ENCODE measurements around the gene NSD1.
A peak's percentile ranks its signal among the peaks of the same experiment; 100 is the strongest.

The NSD1 gene

DNA sequence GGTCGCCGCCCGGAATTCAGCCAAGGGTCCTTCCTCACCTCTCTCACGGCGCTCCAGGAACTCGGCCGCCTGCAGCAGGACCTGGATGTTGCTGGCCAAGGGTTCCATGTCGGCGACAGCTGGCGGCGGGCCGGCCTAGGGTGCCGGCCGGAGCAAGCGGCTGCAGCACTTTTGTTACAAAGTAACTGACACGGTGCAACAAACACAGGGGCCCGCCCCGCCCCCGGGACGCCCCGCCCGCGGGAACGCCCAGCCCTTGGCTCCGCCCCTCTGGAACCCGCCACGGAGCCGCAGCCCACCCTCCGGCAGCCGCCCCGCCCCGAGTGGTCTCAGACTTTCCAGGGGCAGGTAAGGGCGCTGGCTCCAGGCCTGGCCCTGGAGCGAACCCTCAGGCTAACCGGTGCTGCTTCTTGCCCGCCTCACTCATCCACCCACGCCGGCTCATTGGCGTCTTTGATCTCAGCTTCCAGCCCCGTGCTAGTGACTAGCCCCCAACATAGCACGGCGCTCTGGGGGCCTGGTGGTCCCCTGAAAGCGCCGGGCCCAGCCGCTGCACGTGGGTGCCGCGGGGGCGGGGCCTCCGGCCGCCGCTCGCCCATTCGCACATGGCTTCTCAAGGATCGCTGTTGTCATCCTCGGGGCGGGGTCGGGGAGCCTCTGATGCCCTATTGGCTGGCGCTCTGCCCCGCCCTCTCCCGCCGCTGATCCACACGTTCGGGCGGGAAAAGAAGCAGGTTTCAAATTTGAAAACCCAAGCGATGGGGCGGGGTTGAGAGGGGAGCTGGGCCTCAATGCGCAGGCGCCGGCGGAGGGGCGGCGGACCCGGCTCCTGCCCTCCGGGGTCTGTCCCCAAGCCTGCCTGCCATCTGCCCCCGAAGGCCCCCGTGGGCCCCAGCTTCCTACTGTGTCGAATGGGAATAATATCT lies 178.4 kb downstream of the NSD1 start, which contains the start of gene MXD3:
MXD3 (minus strand) TSS at position 176 of the 926 bp plus-strand sequence; CDS start at position 108, 68 bp downstream.
- peak; percentile 97 for DNase-seq

DNA sequence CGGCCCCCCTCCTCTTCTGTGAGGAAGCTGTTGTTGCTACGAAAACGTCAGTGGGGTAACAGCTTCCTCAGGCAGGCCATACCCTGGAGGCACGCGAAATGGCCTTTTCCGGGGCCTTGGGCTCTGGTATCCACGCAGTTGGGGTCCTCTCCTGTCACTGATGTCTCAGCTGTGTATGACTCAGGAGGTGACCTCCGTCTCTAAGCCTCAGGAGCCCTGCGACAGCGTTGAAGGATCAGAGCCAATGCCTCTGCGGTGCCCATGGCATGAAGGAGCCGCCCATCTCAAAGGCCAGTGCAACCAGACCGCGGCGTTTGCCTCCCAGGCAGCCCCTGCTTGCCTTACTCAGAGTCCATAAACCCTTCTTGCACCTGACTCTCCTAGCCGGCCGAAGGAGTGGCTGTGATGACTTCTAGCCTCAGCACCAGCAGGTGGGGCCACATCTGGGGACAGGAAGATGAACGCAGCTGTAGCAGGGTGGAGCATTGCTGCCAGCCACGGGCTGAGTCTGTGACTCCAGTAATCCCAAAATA lies 179.1 kb downstream of the NSD1 start:
- DNase-seq = no peak

DNA sequence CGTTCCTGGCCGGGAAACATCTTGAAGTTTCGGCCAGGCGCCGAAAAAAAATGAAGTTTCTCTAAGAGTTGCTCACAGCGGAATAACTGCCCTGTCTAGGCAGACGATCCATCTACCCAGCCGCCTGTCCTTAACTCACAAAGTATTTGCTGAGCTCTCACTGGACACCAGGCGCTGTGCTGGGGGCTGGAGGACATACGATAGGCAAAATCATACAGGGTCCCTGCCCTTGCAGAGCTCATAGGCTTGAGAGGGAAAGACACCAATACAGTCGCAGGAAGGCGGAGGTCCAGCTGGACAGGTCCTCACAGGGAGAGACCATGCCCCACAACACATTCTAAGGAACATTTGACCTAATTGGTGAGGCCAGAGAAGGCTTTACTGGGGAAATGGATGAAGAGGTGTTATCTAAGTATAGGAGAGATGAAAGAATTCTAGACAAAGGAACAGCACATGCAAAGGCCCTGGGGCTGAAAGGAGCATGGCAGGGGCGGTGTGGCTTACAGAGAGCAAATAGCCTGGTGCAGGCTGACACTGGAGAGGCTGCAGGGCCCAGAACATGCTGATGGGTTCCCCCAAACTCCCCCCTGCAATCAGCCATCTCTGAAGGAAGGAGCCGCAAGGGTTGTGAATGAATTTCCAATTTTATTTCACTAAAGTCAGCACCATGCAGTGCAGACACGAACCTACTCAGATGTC lies 180.1 kb downstream of the NSD1 start:
- no peak for DNase-seq

DNA sequence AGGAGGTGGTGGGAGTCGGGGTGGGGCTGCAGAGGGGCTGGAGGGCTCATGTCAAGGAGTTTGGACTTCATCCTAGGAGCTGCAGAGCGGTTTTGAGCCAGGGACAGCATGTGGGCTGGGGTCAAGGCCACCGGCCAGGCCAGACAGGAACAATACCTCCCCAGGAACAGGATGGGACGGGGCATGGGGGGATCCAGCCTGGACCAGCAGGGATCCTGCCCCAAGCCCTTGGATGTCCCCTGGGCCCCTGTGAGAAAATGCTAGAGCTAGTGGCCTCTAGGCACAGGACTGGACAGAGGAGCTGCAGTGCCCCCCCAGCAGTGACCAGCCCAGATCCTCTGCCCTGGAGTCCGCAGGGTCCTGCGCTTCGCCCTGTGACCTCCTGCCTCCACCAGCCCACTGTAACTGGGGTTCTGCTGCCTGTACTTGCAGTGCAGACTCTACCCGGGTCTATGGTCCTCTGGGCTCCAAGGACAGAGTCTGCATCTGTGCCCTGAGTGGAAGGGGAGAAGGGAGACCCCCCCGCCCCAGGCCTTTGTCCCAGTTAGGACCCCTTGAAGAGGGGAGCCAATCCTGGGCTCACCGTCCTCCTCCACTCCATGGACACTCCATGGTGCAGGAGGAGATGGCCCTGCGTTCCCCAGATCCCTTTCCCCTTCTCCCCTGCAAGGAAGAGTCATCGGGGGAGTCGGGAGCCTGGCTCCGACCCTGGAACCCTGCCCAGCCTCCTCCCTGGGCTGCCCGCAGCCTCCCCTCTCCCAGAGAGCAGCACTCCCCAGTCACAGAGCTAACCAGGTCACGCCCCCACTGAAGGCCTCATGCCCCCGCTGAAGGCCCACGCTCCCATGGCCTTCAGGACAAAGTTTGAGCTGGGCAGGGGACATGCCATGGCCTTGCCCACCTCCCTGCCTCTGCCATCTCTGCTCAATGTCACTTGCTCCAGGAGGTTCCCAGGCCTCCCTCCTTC lies 181.1 kb downstream of the NSD1 start:
- no peak for DNase-seq

DNA sequence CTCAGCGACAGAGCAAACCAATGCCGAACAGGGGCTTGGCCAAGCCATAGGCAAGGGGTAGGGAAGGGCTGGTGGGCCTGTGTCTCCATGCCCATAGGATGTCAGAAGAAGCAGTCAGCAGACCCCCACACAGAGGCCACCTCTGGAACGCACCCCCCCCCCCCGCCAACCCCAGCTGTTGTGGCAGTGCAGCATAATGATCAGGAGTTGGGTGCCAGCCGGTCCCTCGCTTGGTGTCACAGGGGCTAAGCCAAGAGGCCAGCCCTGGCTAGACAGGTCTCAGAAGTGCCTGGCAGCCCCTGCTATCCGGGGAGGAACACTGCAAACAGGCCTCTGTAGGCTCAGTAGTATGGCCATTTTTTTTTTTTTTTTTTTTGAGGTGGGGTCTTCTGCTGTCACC lies 181.8 kb downstream of the NSD1 start:
- DNase-seq = no peak

DNA sequence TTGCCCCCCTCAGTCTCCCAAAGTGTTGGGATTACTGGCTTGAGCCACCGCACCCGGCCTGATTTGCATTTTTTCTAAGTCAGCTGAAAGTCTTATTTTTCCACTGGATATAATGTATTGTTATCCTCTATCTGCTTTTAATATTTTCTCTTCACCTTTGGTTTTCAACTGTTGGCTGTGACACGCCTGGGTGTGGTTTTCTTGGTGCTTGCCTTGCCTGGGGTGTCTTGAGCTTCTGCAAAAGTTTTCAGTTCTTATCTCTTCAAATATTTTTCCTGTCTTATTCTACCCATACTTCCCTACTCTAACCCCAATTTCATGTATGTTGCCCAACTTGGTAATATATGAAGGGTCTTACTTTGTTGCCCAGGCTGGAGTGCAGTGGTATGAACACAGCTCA lies 182.4 kb downstream of the NSD1 start:
- DNase-seq = no peak

DNA sequence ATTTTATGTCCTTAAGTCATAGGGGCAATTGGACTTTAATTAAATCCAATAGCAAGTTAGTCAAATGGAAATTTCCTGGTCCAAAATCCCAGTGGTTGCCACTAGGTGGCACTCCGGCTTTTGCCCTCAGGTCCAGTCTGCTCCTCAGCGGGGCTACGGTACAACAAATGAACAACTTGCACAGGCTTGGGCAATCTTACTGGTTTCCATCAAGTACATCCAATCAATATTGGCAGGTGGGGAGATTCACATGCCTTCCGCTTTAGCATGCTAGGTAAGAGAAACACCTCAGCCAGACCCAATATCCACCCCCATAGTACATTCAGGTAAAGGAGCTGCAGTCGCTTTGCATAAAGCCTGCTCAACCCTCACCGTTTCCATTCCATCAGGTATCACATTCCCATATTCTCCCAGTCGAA lies 184.4 kb downstream of the NSD1 start:
- peak; percentile 59 for DNase-seq

DNA sequence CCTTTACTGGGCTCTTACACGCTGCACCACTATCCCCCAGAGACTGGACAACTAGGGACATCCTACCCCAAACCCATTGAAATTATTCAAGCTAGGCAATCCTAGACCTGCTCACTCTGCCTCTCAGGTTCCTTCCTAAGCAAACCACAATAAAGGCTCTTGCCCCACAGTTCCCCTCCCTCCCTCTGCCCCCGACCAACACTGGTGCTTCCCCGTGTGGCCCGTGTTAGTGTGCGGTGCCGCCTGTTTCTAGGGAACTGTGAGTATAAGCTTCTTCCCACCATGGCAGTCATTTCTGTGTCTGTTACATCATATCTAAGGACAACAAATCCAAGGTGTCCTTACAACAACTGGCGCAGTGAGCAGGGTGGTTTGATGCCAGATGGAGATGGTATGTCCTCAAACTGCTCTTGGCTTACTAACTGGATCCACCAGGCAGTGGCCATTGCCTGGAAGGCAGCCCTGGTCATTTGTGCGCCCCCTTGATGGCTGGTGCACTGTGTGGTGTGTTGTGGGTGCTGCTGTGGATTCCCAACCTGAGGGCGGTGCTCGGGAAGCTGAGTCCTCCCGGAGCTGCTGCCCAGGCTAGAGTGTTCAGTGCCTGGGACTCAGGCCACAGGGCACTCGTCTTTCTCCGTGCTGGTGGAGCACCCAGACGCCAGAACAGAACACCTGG lies 186.5 kb downstream of the NSD1 start:
- DNase-seq = no peak

DNA sequence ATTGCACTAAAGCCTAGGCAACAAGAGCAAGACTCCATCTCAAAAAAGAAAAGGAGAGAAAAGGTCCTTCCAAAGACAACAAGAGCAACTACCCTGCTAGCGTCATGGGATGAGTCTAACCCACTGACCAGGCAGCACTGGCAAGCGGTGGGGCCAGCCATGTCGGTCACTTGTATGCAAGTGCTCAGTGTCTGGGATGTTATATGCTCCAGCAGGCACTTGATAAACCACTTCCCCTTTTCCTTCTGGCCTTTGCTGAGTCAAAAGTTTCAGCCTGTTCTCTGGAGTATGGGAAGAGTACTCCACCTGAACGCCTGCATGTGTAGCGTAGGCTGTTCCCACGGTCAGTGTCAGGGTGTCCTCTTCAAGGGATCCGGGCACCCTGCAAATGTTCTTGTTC lies 187.3 kb downstream of the NSD1 start:
- no peak for DNase-seq

DNA sequence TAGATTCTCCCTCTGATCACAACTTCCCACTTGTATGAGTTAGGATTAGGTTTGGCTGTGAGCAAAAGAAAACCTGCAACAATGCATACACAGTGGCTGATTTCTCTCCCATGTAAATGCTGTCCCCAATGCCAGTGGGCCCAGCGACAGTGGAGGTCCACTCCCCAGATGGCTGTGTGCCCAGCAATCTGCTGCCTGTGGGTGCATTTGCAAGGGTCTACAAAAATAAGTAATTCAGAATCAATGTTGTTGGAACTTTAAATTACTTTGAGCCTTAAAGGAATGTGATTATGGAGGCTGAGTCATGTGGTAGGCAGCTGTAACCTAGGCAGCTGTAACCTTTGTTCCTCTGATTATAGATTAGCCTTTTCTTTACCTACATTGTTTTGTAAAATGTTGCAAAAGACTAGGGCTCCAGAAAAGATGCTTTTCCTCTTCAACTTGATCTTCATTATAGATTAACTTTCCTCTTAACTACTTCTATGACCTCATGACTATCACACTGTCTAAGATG lies 192.4 kb downstream of the NSD1 start:
- DNase-seq = no peak

DNA sequence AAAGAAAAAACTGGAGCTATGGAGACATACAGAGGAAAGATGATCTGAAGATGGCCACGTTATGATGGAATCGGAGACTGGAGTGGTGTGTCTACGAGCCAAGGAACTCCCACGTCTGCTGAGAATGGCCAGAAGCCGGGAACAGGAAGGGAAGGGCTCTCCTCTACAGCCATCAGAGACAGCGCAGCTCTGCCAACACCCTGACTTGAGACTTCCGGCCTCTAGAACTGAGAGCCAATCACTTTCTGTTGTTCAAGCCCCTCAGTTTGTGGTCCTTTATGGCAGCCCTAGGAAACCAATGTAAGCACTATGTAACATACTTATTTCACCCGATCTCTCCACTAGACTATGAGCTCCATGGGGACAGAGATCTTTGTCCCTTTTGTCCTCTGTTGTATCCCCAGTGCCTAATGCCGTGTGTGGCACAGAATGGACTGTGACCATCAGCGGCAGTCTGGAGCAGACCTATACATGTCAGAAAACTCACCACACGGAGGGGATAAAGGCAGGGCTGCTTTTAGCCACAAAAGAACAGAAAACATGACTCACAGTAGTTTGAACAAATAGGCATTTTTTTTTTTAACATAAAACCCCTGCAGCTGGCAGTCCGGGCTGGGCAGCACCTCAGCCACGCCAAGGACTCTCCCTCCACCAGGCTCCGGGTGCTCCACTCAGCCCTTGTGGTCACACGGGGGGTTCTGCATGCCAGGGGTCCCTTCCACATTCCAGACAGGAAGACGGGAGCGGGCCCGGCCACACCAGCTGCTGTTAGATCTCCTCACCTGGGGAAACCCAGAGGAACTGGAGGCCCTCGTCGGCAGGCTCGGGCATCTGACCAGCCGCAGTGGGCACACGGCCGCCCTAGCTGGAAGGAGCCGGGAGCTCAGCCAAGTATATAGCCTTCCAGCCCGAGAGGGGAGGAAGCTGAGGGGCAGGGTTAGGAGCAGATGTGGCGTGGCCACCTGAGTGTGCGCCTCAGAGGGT lies 194.3 kb downstream of the NSD1 start:
- DNase-seq = no peak

DNA sequence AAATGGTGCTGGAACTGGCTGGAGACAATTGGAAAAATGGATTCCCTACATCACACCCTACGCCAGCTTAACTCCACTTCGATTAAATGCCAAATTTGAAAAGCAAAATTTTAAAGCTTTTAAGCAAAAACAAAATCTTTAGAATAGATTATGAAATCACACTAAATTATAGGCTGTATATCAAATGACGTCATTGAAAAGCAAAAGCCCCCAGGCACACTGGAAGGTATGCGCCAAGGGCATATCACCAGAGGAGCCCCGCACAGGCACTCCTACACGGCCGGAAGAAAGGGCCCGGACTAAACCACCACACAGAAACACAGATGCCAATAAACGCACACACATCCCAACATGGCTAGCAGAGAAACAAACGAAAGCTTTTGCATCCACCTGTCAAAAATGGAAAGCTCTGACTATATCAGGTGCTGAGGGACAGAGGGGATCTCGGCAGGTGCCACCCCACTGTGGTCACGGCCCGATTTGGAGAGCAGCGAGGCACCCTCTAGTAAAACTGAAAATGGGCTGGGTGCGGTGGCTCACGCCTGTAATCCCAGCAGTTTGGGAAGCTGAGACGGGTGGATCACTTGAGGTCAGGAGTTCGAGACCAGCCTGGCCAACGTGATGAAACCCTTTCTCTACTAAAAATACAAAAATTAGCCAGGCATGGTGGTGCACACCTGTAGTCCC lies 195.1 kb downstream of the NSD1 start:
- no peak for DNase-seq

DNA sequence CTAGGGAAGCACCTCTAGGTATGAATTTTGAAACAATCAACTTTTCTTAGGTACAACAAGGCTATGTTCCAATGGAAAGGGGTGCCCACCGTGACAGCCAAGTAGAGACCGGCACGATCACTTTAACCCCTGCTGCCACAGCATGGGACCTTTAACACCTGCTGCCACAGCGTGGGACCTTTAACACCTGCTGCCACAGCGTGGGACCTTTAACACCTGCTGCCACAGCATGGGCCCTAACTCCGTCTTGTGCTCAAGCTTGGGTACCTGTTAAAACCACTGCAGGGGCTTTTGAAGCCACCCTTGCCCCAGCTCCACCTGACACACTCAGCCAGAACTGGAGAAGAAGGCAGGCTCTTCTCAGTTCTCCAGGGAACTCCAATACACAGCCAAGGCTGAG lies 196.3 kb downstream of the NSD1 start:
- DNase-seq = no peak

DNA sequence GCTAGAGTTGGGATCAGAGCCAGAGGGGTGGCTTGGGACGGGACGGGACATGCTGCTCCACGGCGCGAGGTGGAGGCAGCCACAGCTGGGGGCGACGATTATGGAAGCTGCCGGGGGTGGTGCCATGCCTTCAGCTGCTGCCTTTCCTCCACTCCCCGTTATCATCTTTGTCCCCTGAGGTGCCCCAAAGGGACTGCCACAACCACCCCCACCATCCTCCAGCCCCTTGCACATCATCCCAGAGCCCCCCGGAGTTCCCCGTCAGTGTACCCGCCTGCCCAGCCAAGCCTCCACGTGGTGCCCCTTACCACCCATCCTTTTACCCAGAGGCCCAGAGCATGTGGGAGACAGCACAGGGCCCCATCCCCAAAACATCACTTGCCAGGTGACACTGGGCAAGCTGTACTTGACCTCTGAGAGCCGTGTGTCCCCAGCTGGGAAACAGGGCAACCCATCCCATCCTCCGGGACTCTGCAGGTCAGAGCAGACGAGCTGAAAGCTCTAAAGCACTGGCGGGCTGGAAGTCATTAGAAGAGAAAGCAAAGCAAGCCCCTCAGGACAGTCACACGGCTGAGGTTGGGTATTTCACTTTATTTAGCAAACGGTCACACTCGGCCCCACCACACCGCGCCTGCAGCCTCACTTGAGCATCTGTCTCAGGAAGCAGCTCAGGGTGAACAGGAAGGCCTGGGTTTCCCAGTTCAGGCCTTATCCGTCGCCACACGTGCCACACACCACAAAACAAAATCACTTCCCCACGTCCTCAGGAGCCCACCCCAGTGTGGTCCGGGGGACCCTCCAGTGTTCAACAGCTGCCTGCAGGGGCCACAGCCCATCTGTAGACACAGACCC lies 197.6 kb downstream of the NSD1 start:
- no peak for DNase-seq

DNA sequence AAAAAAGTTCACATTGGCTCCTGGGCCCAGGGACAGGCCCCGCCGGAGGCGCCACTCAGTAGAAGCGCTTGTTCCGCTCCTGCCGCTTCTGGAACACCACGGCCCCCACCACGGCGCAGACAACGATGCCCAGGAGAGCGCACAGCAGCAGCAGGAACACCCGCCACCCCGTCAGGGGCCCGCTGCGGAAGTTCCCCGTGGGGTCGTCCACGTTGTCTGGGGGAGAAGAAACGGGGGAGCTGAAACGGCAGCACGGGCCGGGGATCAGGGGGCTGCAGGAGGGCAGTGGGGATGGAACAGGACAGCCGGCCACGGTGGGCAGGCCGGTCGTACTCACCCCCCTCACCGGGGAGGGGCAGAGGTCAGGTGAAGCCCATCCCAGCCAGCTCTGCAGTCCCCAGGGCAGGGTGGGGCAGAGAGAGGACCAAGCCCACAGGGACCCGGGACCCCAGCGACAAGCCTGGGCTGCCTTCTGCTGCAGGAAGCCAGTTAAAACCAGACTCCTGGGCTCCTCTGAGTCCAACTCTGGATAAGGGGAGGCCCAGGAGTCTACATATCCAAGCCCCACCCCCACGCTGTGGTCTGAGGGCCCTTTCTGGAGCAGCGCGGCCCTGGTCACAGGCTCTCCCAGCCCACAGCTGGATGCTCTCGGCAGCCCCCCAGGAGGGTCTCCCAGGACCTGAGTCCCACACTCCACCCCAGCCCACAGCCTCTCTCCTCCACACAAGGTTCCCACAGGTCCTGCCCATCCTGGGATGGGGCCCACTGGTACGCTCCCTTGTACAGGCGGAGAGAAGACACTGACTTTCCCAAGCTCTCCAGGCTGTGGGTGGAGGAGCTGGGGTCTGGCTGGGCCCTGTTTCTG lies 198.7 kb downstream of the NSD1 start:
- no peak for DNase-seq

DNA sequence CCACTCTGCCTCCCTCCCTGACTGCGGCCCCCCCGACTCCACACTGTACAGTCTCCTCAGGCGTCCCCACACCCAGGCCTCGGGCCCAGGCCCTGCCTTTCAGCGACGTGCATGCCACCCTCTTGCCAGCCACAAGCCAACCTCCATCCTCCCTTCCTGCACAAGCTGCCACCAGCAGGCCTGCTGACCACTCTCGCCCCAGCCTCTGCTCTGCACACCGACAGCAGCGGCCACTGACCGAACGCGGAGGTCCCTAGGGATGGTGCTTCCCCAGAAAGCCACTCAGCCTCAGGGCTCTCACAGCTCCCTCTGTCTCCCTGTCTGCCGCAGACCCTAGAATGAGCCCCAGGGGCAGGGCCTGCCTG lies 199.3 kb downstream of the NSD1 start:
- DNase-seq = no peak

DNA sequence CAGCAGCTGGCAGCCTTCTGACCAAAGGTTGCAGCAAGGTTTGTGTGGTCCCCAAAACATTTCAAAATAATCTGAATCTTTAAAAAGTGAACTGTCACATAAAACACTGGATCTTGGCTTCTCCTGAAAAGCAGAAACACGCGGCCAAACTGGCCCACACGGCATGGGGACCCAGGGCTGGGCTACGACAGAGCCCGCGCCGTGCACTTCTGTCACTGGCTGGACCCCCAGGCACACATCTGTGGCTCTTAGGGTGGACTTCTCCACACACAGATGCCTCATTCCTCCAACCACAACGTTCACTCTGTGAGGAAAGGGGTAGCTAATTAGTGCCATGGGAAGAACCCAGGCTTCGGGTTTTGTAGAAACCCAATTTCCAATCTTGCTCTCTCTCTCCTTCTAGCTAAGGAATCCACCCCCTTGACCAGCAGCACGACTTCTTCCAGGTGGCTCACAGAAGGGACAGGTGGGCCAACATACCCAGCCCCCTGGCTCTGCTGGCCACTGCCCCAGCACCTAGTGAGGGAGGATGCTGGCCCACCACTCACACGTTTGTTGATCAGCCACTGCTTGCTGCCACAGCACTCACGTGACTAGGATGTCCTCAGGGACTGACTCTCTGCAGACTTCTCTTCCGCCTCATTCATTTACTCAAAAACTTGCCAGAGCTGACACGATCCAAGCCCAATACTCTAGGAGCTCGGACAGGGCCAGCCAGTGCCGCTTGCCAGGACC lies 200.0 kb downstream of the NSD1 start:
- no peak for DNase-seq

All from stimulated activated naive CD4-positive, alpha-beta T cell treated with Interleukin-2 at 50 U/mL for 16 hours (primary cell).